H9 (cell line): ENCODE results near the gene TXLNB. TPM values are rescaled to one million over a fixed set of nuclear protein-coding genes. Genes with fewer than 3 reads are reported as not detected.
A peak's percentile ranks its signal among the peaks of the same experiment; 100 is the strongest.

Source experiments
- DNase-seq: peaks from one replicate; pipeline ENCODE4 v3.0.0-alpha.2; 2017
- H2AFZ ChIP-seq: one replicate; pipeline ENCODE4 v1.6.1; 2013; ENCODE audit warnings: mild to moderate bottlenecking, low read length, control low read depth, moderate library complexity
- H2AK5ac ChIP-seq: 2 replicates; pipeline ENCODE4 v1.6.1; 2013; ENCODE audit warnings: low read length, control low read depth, mixed read lengths; ENCODE audit not compliant: insufficient read length
- H2BK120ac ChIP-seq: one replicate; pipeline ENCODE4 v1.6.1; 2013; ENCODE audit warnings: low read depth, mild to moderate bottlenecking, low read length, control low read depth, inconsistent platforms; ENCODE audit not compliant: poor library complexity, severe bottlenecking
- H2BK12ac ChIP-seq: 2 replicates; pipeline ENCODE4 v1.6.1; 2013; ENCODE audit warnings: low read length, control low read depth, mixed read lengths, low read depth; ENCODE audit not compliant: insufficient read length
- H2BK15ac ChIP-seq: 2 replicates; pipeline ENCODE4 v1.6.1; 2013; ENCODE audit warnings: low read depth, low read length, control low read depth
- H2BK20ac ChIP-seq: one replicate; pipeline ENCODE4 v1.6.1; 2013; ENCODE audit warnings: low read depth, mild to moderate bottlenecking, low read length, control low read depth, inconsistent platforms; ENCODE audit not compliant: poor library complexity, severe bottlenecking
- H2BK5ac ChIP-seq: 2 replicates; pipeline ENCODE4 v1.6.1; 2013; ENCODE audit warnings: low read length, control low read depth, mixed read lengths; ENCODE audit not compliant: insufficient read length
- H3K14ac ChIP-seq: 2 replicates; pipeline ENCODE4 v1.6.1; 2013; ENCODE audit warnings: low read length, control low read depth; ENCODE audit not compliant: insufficient read depth
- H3K18ac ChIP-seq: 2 replicates; pipeline ENCODE4 v1.6.1; 2013; ENCODE audit warnings: low read depth, mild to moderate bottlenecking, mixed read lengths, low read length, control low read depth; ENCODE audit not compliant: insufficient read length
- H3K23ac ChIP-seq: 2 replicates; pipeline ENCODE4 v1.6.1; 2013; ENCODE audit warnings: low read length, control low read depth, mixed read lengths, low read depth; ENCODE audit not compliant: insufficient read length
- H3K23me2 ChIP-seq: 2 replicates; pipeline ENCODE4 v1.6.1; 2013; ENCODE audit warnings: low read depth, mild to moderate bottlenecking, mixed read lengths, low read length, control low read depth; ENCODE audit not compliant: insufficient read length, poor library complexity, severe bottlenecking
- H3K27ac ChIP-seq: 2 replicates; pipeline ENCODE4 v1.5.1; 2013; ENCODE audit warnings: low read length, control low read depth, mixed read lengths, low read depth; ENCODE audit not compliant: insufficient read length
- H3K27me3 ChIP-seq: 2 replicates; pipeline ENCODE4 v1.6.1; 2013; ENCODE audit warnings: low read length, control low read depth, inconsistent platforms; ENCODE audit not compliant: insufficient read depth
- H3K4ac ChIP-seq: 2 replicates; pipeline ENCODE4 v1.6.1; 2013; ENCODE audit warnings: low read depth, mild to moderate bottlenecking, control low read depth, inconsistent platforms, low read length, moderate library complexity
- H3K4me1 ChIP-seq: 2 replicates; pipeline ENCODE4 v1.6.1; 2013; ENCODE audit warnings: low read length, control low read depth, inconsistent platforms; ENCODE audit not compliant: insufficient read depth
- H3K4me2 ChIP-seq: 2 replicates; pipeline ENCODE4 v1.6.1; 2013; ENCODE audit warnings: low read length, control low read depth, mixed read lengths; ENCODE audit not compliant: insufficient read length, insufficient read depth
- H3K56ac ChIP-seq: 2 replicates; pipeline ENCODE4 v1.6.1; 2013; ENCODE audit warnings: low read depth, mild to moderate bottlenecking, mixed read lengths, low read length, control low read depth; ENCODE audit not compliant: insufficient read length
- H3K79me1 ChIP-seq: 2 replicates; pipeline ENCODE4 v1.6.1; 2013; ENCODE audit warnings: low read depth, mild to moderate bottlenecking, moderate library complexity, low read length, control low read depth, inconsistent platforms; ENCODE audit not compliant: insufficient read depth, poor library complexity, severe bottlenecking
- H3K79me2 ChIP-seq: 2 replicates; pipeline ENCODE4 v1.6.1; 2013; ENCODE audit warnings: low read length, control low read depth, inconsistent platforms; ENCODE audit not compliant: insufficient read depth
- H3K9ac ChIP-seq: 2 replicates; pipeline ENCODE4 v1.6.1; 2013; ENCODE audit warnings: low read length, control low read depth, mixed read lengths; ENCODE audit not compliant: insufficient read length; ENCODE audit errors: extremely low read depth
- H3K9me3 ChIP-seq: one replicate; pipeline ENCODE4 v1.6.1; 2013; ENCODE audit warnings: low read depth, low read length, inconsistent platforms; ENCODE audit not compliant: control insufficient read depth
- H3T11ph ChIP-seq: one replicate; pipeline ENCODE4 v1.6.1; 2013; ENCODE audit warnings: mild to moderate bottlenecking, low read length, control low read depth, inconsistent platforms
- H4K20me1 ChIP-seq: one replicate; pipeline ENCODE4 v1.6.1; 2013; ENCODE audit not compliant: control insufficient read depth, insufficient read length, insufficient read depth
- H4K5ac ChIP-seq: 2 replicates; pipeline ENCODE4 v1.6.1; 2013; ENCODE audit warnings: low read depth, mild to moderate bottlenecking, mixed read lengths, low read length, control low read depth; ENCODE audit not compliant: insufficient read length
- H4K8ac ChIP-seq: replicated peaks from 2 replicates; pipeline ENCODE4 v1.6.1; 2013; ENCODE audit warnings: low read length, control low read depth, mixed read lengths, low read depth; ENCODE audit not compliant: insufficient read length
- H4K91ac ChIP-seq: 2 replicates; pipeline ENCODE4 v1.6.1; 2013; ENCODE audit warnings: low read depth, mild to moderate bottlenecking, moderate library complexity, mixed read lengths, low read length, control low read depth; ENCODE audit not compliant: insufficient read length
- H3K27ac Mint-ChIP-seq, 3 experiments: 2 replicates in 2 of 3; 3 replicates in 1 of 3; pipeline ENCODE4 v1.8.0; 2020 to 2021; ENCODE audit warnings: mixed read lengths in 3 of 3, mild to moderate bottlenecking in 1 of 3, moderate library complexity in 1 of 3
- H3K27me3 Mint-ChIP-seq: 2 replicates; pipeline ENCODE4 v1.8.0; 2021; ENCODE audit warnings: low read depth, mild to moderate bottlenecking, moderate library complexity, mixed read lengths
- H3K36me3 Mint-ChIP-seq, 3 experiments: 2 replicates in 2 of 3; 3 replicates in 1 of 3; pipeline ENCODE4 v1.8.0; 2020 to 2021; ENCODE audit warnings: low read depth in 3 of 3, mixed read lengths in 3 of 3; ENCODE audit not compliant: insufficient read depth in 1 of 3
- H3K4me1 Mint-ChIP-seq, 2 experiments: 2 replicates each; pipeline ENCODE4 v1.8.0; 2020; ENCODE audit warnings: mixed read lengths in 2 of 2
- H3K4me3 Mint-ChIP-seq, 2 experiments: 2 replicates in 1 of 2; 3 replicates in 1 of 2; pipeline ENCODE4 v1.8.0; 2020 to 2021; ENCODE audit warnings: mild to moderate bottlenecking in 2 of 2, mixed read lengths in 2 of 2, moderate library complexity in 1 of 2
- H3K9me3 Mint-ChIP-seq, 2 experiments: 2 replicates in 1 of 2; 3 replicates in 1 of 2; pipeline ENCODE4 v1.8.0; 2020; ENCODE audit warnings: mild to moderate bottlenecking in 2 of 2, mixed read lengths in 2 of 2, moderate library complexity in 1 of 2
- WGBS: extraction: QIAGEN DNeasy Blood & Tissue Kit; methylation state at CpG from one replicate; pipeline ENCODE4 v1.1.7; 2013; ENCODE audit warnings: missing lambda C conversion rate, low lambda C conversion rate, mixed read lengths; ENCODE audit not compliant: insufficient read length; ENCODE audit errors: extremely low coverage; 5-methylcytosine and 5-hydroxymethylcytosine counted together
- total RNA-seq: library from RNA; stranded (reverse); gene quantifications from 2 replicates; pipeline ENCODE4 v1.2.1, GENCODE V29; 2021
- TF ChIP-seq, protein P1 (sequence below): fragments of 200-600 bp; sonication (generic); conservative IDR thresholded peaks from 3 replicates; pipeline ENCODE4 v1.8.0; 2021; ENCODE audit warnings: antibody characterized with exemption, mild to moderate bottlenecking

Gene TXLNB
- total RNA-seq, 1 experiment from 2014 or later: 0.04 TPM

DNA sequence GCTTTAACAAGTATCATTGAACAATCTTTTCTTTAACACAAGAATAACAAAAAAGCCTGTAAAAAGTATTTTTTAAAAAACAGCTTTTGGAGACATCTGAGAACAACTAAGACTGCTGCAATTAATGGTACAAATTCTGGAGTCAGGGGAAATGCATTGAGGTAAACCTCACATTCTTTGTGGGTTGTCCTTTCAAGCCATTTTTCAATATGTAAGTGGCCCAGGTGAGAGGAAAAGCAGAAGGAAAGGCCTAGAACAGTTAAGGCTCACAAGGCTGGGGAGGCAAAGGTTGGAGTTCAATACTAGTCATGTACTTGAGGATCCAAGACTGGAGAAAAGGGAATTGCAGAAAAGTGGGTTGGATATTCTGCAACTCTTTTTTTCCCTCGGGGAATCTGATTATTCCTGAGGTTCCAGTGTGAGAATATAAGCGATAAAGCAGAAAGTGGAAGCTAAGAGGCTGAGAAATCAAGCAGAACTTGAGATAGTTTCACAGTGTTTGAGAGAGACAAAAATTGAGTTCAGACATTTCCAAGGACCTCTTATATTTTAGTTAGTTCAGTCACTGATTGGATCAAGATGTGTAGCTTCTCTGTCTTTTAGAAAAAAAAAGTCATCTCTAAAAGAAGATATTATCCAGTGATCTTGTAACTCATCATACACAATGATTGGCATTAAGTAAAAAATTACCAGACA, 25.0 kb upstream of the TXLNB start:
- no peak overlapping the region for H4K5ac ChIP-seq
- H2AK5ac ChIP-seq: no peak overlapping the region
- TF ChIP-seq, protein P1, sequence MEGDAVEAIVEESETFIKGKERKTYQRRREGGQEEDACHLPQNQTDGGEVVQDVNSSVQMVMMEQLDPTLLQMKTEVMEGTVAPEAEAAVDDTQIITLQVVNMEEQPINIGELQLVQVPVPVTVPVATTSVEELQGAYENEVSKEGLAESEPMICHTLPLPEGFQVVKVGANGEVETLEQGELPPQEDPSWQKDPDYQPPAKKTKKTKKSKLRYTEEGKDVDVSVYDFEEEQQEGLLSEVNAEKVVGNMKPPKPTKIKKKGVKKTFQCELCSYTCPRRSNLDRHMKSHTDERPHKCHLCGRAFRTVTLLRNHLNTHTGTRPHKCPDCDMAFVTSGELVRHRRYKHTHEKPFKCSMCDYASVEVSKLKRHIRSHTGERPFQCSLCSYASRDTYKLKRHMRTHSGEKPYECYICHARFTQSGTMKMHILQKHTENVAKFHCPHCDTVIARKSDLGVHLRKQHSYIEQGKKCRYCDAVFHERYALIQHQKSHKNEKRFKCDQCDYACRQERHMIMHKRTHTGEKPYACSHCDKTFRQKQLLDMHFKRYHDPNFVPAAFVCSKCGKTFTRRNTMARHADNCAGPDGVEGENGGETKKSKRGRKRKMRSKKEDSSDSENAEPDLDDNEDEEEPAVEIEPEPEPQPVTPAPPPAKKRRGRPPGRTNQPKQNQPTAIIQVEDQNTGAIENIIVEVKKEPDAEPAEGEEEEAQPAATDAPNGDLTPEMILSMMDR: no peak
- no peak overlapping the region for H2AFZ ChIP-seq
- no peak overlapping the region for H3K4me2 ChIP-seq
- no peak overlapping the region for H3T11ph ChIP-seq
- H2BK5ac ChIP-seq: no peak overlapping the region
- peaks cover 3% of the 10 kb centered on the region for H3K23me2 ChIP-seq
- peak overlapping the region; percentile 37 to 72 (median 65) for H3K27ac Mint-ChIP-seq
- no peak overlapping the region for H4K91ac ChIP-seq
- H3K27me3 ChIP-seq: no peaks in the 10 kb centered on the region
- H3K79me1 ChIP-seq: no peaks in the 10 kb centered on the region
- peaks cover 0 to 11% (median 3%) of the 10 kb centered on the region in 3 experiments; a peak in 4 of 7 replicates for H3K36me3 Mint-ChIP-seq
- H2BK120ac ChIP-seq: no peak overlapping the region
- H3K4me1 Mint-ChIP-seq: peaks cover 45 to 49% of the 10 kb centered on the region in 2 experiments
- H3K23ac ChIP-seq: no peak overlapping the region
- H4K8ac ChIP-seq: no peak overlapping the region
- H3K14ac ChIP-seq: no peak overlapping the region
- peak overlapping the region; percentile 60 for H2BK20ac ChIP-seq
- no peak overlapping the region for H2BK12ac ChIP-seq
- H3K18ac ChIP-seq: no peak overlapping the region
- no peak for DNase-seq
- no peak overlapping the region for H2BK15ac ChIP-seq
- no peaks in the 10 kb centered on the region for H3K79me2 ChIP-seq
- H3K4me1 ChIP-seq: peaks cover 6% of the 10 kb centered on the region; the same call in 1 of the 2 replicates
- H3K4me3 Mint-ChIP-seq: no peak overlapping the region
- H3K27me3 Mint-ChIP-seq: no peaks in the 10 kb centered on the region
- H4K20me1 ChIP-seq: no peaks in the 10 kb centered on the region
- no peak overlapping the region for H3K4ac ChIP-seq
- H3K9me3 Mint-ChIP-seq: peaks cover 4% of the 10 kb centered on the region in 2 experiments; a peak in 2 of 5 replicates
- H3K9me3 ChIP-seq: no peaks in the 10 kb centered on the region
- WGBS: no CpG with 5 or more reads among the region's 2 CpGs
- H3K27ac ChIP-seq: no peak overlapping the region
- H3K9ac ChIP-seq: no peak overlapping the region
- H3K56ac ChIP-seq: no peak overlapping the region
